ENCODE data around the gene PKLR.
"Not testable (repeated sequence)": the region's sequence is repeated elsewhere in the genome, so short reads cannot be mapped to it uniquely, and the experiment has no call there.

PKLR gene

GRCh38 chr1:155316922-155317321 lies 15.7 kb upstream of the PKLR start:
- DNase-seq: no peak

GRCh38 chr1:155313261-155313660 lies 12.0 kb upstream of the PKLR start:
- no peak for DNase-seq

- peak; percentile 32 for DNase-seq
These were observed 8.3 kb upstream of the PKLR start for GRCh38 chr1:155309423-155310021.

GRCh38 chr1:155308493-155309422 lies 7.5 kb upstream of the PKLR start, which contains the start of gene FDPS:
FDPS (plus strand) TSS chr1:155308866; CDS start chr1:155309790, 924 bp downstream.
- DNase-seq: peak; percentile 99

- peak; percentile 14 for DNase-seq
These were observed 6.1 kb upstream of the PKLR start for GRCh38 chr1:155307247-155307740.

GRCh38 chr1:155305881-155306391 lies 4.7 kb upstream of the PKLR start:
- DNase-seq: no peak

- no peak for DNase-seq
These were observed 3.4 kb upstream of the PKLR start for GRCh38 chr1:155304558-155305063.

GRCh38 chr1:155300553-155301329 lies 497 bp downstream of the PKLR start:
- no peak for DNase-seq

- DNase-seq: no peak
These were observed 1.2 kb downstream of the PKLR start for GRCh38 chr1:155300024-155300423.

GRCh38 chr1:155297384-155297783 lies 3.9 kb downstream of the PKLR start:
- no peak for DNase-seq

- no peak for DNase-seq
These were observed 4.6 kb downstream of the PKLR start for GRCh38 chr1:155296661-155297060.

- no peak for DNase-seq
These were observed 5.3 kb downstream of the PKLR start for GRCh38 chr1:155295942-155296267.

- no peak for DNase-seq
These were observed 5.9 kb downstream of the PKLR start for GRCh38 chr1:155295183-155295941.

GRCh38 chr1:155294520-155295182 lies 6.6 kb downstream of the PKLR start:
- no peak for DNase-seq

GRCh38 chr1:155293086-155293749 lies 8.0 kb downstream of the PKLR start:
- DNase-seq: no peak

- not testable (repeated sequence) for DNase-seq
These were observed 10.2 kb downstream of the PKLR start for GRCh38 chr1:155291006-155291405.

GRCh38 chr1:155287987-155288543 lies 13.2 kb downstream of the PKLR start:
- DNase-seq: no peak

GRCh38 chr1:155286544-155286943 lies 14.7 kb downstream of the PKLR start:
- DNase-seq: no peak

- DNase-seq: no peak
These were observed 15.6 kb downstream of the PKLR start for GRCh38 chr1:155285631-155286044.

GRCh38 chr1:155285063-155285462 lies 16.2 kb downstream of the PKLR start:
- DNase-seq: no peak

GRCh38 chr1:155284476-155284875 lies 16.8 kb downstream of the PKLR start:
- DNase-seq: no peak
